SU-DHL-6 (cell line): ENCODE data around the gene ACSS1.

Experiments used
- CTCF ChIP-seq: fragments of 200-600 bp; sonication (generic); IDR thresholded peaks from one replicate; pipeline ENCODE4 v1.5.1; 2017; ENCODE audit warnings: antibody characterized with exemption, mild to moderate bottlenecking, low read length, moderate library complexity; ENCODE audit not compliant: insufficient read depth, poor library complexity, severe bottlenecking
- EZH2phosphoT487 ChIP-seq: fragments of 200-600 bp; sonication (generic), shearing (Covaris generic); conservative IDR thresholded peaks from 2 replicates; pipeline ENCODE4 v1.6.1; 2018; ENCODE audit warnings: mild to moderate bottlenecking, antibody characterized with exemption, low read length, moderate library complexity, mixed read lengths

DNA sequence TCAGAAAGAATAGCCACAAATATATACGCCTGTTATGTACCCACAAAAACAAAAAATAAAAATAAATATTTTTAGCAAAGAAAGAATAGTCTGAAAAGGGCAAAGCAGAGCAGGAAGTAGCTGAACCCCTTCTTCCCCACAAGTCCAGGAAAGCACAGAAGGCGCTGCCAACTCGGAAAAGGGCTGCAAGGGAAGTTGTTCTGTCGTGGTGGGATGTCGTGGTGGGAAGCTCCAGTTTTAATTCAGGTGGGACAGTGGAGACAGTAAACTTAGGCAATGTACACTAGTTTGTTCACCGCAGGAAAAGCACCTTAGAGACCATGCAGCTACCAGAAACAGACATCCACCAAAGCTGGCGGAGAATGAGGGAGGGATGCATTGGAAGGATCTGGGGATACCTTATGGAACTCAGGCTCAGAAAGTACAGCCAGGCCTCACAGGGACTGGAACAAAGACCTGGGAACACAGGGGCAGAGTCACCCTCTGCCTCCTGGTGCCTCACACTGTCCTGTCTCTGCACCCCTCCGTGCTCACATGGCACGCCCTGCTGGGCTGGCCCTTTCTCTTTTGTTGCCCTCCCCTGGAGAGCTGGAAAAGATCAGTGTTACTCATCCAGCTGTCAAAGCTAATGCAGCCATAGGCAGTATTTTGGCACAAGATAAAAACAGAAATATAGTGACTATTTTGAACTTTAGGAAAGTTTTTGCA is 62.0 kb downstream of the ACSS1 start:
- TF ChIP-seq CTCF, result no peak
- TF ChIP-seq EZH2phosphoT487, result no peak
